Measurements from ENCODE around the gene SNN.
A peak's percentile ranks its signal among the peaks of the same experiment; 100 is the strongest.

SNN gene

GRCh38 chr16:11666103-11667055 is 1.9 kb upstream of the SNN start:
- no peak overlapping the region for H3K4me3 ChIP-seq (replicated peaks in 1 of 2; ENCODE audit: low read depth in 2 of 2, low read length in 2 of 2)
- DNase-seq (ENCODE audit: low read depth in 2 of 2): no peak
- TF ChIP-seq CTCF (IDR thresholded peaks at IDR 0.05; ENCODE audit: low read depth, low read length): no peak

GRCh38 chr16:11667221-11667823 is 933 bp upstream of the SNN start:
- H3K4me3 ChIP-seq (replicated peaks in 1 of 2; ENCODE audit: low read depth in 2 of 2, low read length in 2 of 2): no peak overlapping the region
- DNase-seq (ENCODE audit: low read depth in 2 of 2): no peak
- TF ChIP-seq CTCF (IDR thresholded peaks at IDR 0.05; ENCODE audit: low read depth, low read length): no peak

DNA sequence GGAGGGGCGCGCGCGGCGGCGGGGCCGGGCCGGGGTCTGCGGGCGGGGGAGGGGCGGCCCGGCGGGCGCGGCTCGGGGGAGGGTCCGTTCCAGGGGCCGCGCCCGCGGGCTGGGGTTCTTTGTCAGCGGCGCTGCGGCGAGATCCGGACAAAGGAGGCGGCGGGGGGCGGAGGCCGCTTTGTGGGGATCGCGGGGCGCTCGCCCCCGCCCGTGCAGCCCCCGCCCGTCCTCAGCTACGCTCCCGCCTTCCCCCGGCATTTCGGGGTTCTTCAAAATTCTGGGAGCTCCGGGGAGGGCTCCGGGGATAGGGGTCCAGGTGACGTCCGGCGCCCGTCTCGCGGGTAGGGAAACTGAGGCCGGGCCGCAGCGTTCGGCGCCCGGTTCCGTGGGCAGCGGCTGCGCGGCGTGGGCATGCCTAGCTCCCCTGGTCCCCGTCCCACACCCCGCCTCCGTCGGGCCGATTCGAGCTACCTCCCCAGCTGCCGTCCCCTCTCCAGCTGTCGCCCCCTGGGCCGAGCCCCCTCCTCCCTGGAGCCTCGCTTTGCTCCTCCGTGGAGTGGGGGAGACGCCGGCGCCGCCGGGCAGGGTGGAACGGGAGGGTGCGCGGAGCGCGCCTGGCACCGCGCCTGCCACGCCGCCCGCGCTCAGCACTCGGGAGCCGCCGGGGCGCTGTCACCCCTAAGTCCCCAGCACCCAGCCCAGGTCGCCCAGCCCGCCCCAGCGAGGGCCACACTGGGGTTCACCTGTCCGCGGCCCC is 546 bp downstream of the SNN start:
- H3K4me3 ChIP-seq (replicated peaks in 1 of 2; ENCODE audit: low read depth in 2 of 2, low read length in 2 of 2): peak overlapping the region; percentile 72 to 74
- DNase-seq (ENCODE audit: low read depth in 2 of 2): no peak
- TF ChIP-seq CTCF (IDR thresholded peaks at IDR 0.05; ENCODE audit: low read depth, low read length): no peak

DNA sequence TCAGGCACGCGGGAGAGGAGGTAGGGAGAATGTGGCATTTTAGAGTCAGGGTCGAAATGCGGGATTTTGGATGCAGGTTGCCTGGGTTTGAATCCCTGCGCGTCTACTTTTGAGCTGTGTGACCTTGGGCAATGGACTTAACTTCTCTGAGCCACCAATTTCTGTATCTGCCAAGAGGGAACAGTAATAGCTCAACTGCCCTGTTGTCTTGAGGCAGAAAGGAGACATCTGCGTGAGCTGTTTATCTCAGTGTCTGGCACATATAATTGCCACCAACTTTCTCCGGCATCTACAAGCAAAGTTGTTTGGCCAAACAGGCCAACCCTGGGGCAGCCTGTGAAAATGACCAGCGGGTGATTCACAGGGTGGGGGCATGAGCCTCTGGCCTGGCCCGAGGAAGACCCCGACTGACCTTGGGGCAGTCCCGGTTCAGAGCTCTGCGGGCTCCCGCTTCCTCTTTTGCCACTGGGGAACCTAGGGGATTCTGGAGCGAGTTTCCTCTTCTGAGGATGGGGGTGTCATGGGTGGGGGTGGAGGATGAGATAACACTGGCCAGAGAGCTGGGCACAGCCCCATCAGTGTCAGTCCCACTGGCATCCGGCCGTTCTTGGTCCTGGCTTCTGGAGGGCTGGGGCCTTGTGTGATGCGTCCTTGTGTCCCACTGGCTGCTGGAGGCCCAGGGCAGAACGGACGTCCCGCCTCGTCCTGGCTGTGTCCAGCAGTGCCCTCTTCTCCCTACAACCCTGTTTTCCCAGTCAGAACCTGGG is 1.3 kb downstream of the SNN start:
- TF ChIP-seq CTCF (IDR thresholded peaks at IDR 0.05; ENCODE audit: low read depth, low read length): no peak
- DNase-seq (ENCODE audit: low read depth in 2 of 2): peak; percentile 38 to 44
- H3K4me3 ChIP-seq (replicated peaks in 1 of 2; ENCODE audit: low read depth in 2 of 2, low read length in 2 of 2): peak overlapping the region; percentile 72 to 74

GRCh38 chr16:11670171-11671131 is 2.2 kb downstream of the SNN start:
- H3K4me3 ChIP-seq (replicated peaks in 1 of 2; ENCODE audit: low read depth in 2 of 2, low read length in 2 of 2): no peak overlapping the region
- no peak for DNase-seq (ENCODE audit: low read depth in 2 of 2)
- TF ChIP-seq CTCF (IDR thresholded peaks at IDR 0.05; ENCODE audit: low read depth, low read length): no peak

Measured in cardiac fibroblast (primary cell).